ENCODE results near the gene KRAS. TPM values are rescaled to one million over a fixed set of nuclear protein-coding genes. Genes with fewer than 3 reads are reported as not detected.

Gene KRAS
- total RNA-seq, 1 experiment from 2014 or later = 47.5 TPM

- TF ChIP-seq CTCF (conservative IDR thresholded peaks at IDR 0.05) = no peak
- Histone ChIP-seq H4K5ac (ENCODE audit: insufficient read length, low read depth, low read length) (no peak overlapping the region), H4K20me1 (ENCODE audit: control insufficient read depth, insufficient read depth, insufficient read length) (no peaks in the 10 kb centered on the region), H2BK5ac (ENCODE audit: insufficient read length, low read length) (no peak overlapping the region), H3K79me1 (ENCODE audit: insufficient read depth, low read depth, low read length, poor library complexity, severe bottlenecking) (no peaks in the 10 kb centered on the region), H3K4me2 (ENCODE audit: insufficient read depth, insufficient read length, low read length) (no peak overlapping the region), H3K14ac (ENCODE audit: insufficient read depth, low read length) (no peak overlapping the region), H3K23me2 (ENCODE audit: insufficient read length, low read depth, low read length, poor library complexity, severe bottlenecking) (peaks cover 8% of the 10 kb centered on the region), H3K27ac (ENCODE audit: insufficient read length, low read depth, low read length) (no peak overlapping the region), H3K18ac (ENCODE audit: insufficient read length, low read depth, low read length) (no peak overlapping the region), H3K4me1 (ENCODE audit: insufficient read depth, low read length) (no peaks in the 10 kb centered on the region), H3K23ac (ENCODE audit: insufficient read length, low read depth, low read length) (no peak overlapping the region), H2AFZ (ENCODE audit: low read length) (no peak overlapping the region), H3K27me3 (ENCODE audit: insufficient read depth, low read length) (no peaks in the 10 kb centered on the region), H2BK12ac (ENCODE audit: insufficient read length, low read depth, low read length) (no peak overlapping the region), H3K9ac (ENCODE audit: extremely low read depth, insufficient read length, low read length) (no peak overlapping the region), H4K91ac (ENCODE audit: insufficient read length, low read depth, low read length) (no peak overlapping the region), H3K56ac (ENCODE audit: insufficient read length, low read depth, low read length) (no peak overlapping the region), H3K9me3 (ENCODE audit: control insufficient read depth, low read depth, low read length) (no peaks in the 10 kb centered on the region), H2BK20ac (ENCODE audit: low read depth, low read length, poor library complexity, severe bottlenecking) (no peak overlapping the region), H2BK15ac (ENCODE audit: low read depth, low read length) (no peak overlapping the region), H3K4ac (ENCODE audit: low read depth, low read length) (no peak overlapping the region), H3K79me2 (ENCODE audit: insufficient read depth, low read length) (no peaks in the 10 kb centered on the region), H3T11ph (ENCODE audit: low read length) (no peak overlapping the region), H4K8ac (replicated peaks; ENCODE audit: insufficient read length, low read depth, low read length) (no peak overlapping the region), H2AK5ac (ENCODE audit: insufficient read length, low read length) (no peak overlapping the region), H2BK120ac (ENCODE audit: low read depth, low read length, poor library complexity, severe bottlenecking) (no peak overlapping the region)
- Mint-ChIP-seq H3K36me3 (ENCODE audit: insufficient read depth in 1 of 3, low read depth in 3 of 3) (no peaks in the 10 kb centered on the region), H3K4me3 (no peak overlapping the region), H3K27me3 (ENCODE audit: low read depth) (no peaks in the 10 kb centered on the region), H3K4me1 (peaks cover 8 to 10% of the 10 kb centered on the region in 2 experiments; a peak in 3 of 4 replicates), H3K9me3 (no peaks in the 10 kb centered on the region; a peak in 1 of 5 replicates), H3K27ac (no peak overlapping the region)
- DNase-seq = no peak
- WGBS (ENCODE audit: extremely low coverage, insufficient read length, low lambda C conversion rate) = no CpG with 5 or more reads among the region's 6 CpGs
Measured at GRCh38 chr12:25190793-25191192, 59.9 kb downstream of the KRAS start.
